ENCODE data around the gene ZMYM3.

ZMYM3 gene

GRCh38 chrX:71214152-71214551, 39.8 kb downstream of the ZMYM3 start:
- DNase-seq (ENCODE audit: low read depth): no peak

GRCh38 chrX:71212536-71212935, 41.4 kb downstream of the ZMYM3 start:
- no peak for DNase-seq (ENCODE audit: low read depth)

GRCh38 chrX:71210816-71211215, 43.1 kb downstream of the ZMYM3 start:
- no peak for DNase-seq (ENCODE audit: low read depth)

GRCh38 chrX:71199252-71200008, 54.5 kb downstream of the ZMYM3 start:
- DNase-seq (ENCODE audit: low read depth): no peak

GRCh38 chrX:71198066-71198465, 55.9 kb downstream of the ZMYM3 start:
- no peak for DNase-seq (ENCODE audit: low read depth)

DNA sequence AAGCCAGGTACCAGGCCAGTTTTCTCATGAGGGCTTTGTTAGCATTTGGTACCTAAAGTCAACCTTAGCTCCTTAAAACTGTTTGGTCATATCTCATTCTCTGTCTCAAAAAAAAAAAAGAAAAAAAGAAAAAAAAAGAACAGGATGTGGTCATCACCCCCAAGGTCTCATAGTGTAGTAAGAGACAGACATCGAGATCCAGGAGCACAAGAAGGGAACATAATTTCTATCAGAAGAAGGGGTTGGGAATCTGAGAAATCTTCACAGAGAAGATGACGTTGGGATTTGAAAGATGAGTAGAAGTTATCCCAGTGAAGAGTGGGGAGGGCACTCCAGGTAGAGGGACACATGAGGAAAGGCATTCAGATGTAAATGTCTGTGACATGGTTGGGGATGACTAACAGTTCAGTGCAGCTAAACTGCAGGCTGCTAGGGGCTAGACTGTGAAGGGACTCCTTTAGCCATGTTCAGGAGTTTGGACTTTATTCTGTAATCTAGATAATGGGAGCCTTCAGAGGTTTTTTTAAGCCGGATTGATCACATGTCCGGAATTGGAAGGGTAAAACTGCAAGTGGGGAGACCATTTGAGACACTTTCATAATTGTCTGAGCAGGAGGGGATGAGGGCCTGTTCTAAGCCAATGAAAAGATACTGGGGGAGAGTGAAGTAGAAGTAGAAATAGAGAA, 57.8 kb downstream of the ZMYM3 start:
- no peak for DNase-seq (ENCODE audit: low read depth)

GRCh38 chrX:71191248-71191647, 62.7 kb downstream of the ZMYM3 start:
- DNase-seq (ENCODE audit: low read depth): no peak

All from T-helper 22 cell (primary cell).